ENCODE results near the gene STAG1.
"Not testable (repeated sequence)": the region's sequence is repeated elsewhere in the genome, so short reads cannot be mapped to it uniquely, and the experiment has no call there.

The STAG1 gene

GRCh38 chr3:136576279-136577009, 175.7 kb downstream of the STAG1 start:
- no peak for DNase-seq

DNA sequence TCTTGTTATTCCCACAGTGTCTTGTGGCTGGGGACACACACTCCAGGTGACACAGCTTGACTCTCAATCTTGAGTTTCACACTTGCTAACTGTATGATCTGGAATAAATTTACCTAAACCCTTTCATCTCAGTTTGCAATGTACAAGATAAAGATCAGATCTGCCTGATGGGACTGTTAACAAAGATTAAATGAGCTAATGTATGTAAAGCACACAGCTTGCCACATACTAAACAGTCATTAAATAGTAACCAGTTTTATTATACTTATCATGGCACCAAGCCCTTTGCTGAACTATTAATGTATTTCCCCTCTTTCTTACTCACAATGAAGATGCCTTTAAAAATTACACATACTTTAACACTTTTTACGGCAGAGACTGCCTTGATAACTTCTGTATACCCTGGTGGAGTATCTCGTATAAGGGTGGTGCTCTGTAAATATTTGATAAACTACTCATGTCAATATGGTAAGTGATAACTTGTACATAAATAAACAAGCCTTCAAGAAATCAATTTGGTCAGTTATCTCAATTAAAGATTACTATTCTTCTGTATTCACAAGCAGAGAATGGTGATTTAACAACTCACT, 184.5 kb downstream of the STAG1 start:
- no peak for DNase-seq

DNA sequence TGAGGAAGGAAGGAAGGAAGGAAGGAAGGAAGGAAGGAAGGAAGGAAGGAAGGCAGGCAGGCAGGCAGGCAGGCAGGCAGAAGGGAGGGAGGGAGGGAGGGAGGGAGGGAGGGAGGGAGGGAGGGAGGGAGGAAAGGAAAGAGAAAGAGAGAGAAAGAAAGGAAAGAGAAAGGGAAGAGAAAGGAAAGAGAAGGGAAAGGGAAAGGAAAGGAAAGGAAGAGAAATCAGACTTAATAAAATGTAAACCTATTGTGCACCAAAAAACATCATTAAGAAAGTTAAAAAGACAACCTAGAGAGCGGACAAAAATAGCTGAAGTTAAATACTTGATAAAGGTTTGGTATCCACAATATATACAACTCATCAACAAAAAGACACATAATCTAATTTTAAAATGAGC, 187.2 kb downstream of the STAG1 start:
- not testable (repeated sequence) for DNase-seq

DNA sequence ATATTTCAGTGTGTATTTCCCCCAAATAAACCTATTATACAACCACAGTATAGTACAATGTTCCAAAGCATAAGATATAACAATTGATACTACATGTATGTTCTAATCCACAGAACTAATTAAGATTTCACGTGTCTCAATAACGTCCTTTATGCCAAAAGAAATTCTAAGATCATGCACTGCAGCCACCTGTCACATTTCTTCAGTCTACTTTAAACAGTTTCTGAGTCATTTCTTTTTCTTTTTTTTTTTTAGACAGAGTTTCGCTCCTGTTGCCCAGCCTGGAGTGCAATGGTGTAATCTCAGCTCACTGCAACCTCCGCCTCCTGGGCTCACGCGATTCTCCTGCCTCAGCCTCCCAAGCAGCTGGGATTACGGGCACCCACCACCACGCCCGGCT, 190.2 kb downstream of the STAG1 start:
- DNase-seq: no peak

DNA sequence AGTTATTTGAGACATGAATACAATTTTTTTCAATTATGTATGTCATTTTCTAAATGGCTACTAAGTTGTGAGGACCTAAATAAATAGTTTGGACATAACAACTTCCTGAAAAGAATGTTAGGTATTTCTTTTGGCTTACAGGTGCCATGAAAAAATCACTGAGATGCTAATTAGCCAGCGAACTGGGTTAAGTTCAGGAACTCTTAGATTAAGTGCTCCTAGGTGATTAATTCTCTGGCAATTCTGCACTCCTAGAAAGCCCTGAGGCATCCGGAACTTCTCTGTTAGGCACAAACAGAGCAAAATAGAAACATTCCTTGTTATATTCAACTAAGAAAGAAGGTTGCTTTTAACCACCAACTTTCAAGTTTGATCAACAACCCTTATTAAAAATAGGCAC, 192.3 kb downstream of the STAG1 start:
- DNase-seq: no peak

DNA sequence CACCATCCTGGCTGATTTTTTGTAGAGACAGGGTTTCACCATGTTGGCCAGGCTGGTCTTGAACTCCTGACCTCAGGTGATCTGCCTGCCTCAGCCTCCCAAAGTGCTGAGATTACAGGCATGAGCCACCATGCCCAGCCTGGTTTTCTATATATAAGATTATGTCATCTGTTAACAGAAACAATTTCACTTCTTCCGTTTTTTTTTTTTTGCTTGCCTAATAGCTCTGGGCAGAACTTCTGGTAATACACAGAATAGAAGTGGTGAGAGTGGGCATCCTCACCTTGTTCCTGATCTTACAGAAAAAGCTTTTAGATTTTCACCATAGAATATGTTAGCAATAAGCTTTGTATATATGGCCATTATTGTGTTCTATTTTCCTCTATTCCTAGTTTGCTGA, 202.7 kb downstream of the STAG1 start:
- DNase-seq: not testable (repeated sequence)

DNA sequence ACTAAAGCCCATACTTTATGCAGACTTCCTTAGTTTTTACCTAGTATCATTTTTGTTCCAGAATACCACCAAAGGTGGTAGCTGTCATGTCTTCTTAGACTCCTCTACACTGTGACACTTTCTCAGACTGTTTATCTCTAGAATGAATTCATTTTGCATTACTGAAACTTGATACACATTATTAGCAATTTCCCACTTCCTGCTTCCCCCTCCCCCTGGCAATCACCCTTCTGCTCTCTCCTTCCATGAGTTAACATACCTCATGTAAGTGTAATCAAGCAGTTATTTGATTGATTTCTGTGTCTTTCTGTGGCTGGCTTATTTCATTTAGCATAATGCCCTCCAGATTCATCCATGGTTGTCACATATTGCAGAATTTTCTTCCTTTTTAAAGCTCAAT, 204.9 kb downstream of the STAG1 start:
- no peak for DNase-seq

DNA sequence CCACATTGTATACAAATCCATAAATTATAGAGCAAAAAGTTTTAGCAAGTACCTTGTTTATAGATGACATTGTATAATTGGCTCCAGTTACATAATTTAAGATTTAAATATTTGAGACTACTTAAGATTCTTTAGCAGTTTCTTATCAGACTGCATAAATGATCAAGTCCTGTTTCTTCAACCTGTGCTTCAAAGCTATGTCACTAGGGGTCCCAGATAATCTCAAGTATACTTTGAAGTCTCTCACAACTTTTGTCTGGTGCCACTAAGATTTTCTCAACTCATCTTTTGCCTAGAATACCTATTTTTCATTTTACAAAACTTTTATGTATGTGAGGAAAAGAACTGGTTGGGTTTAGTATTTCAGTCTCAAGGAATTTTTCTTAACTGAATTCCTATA, 205.5 kb downstream of the STAG1 start:
- DNase-seq: no peak

- no peak for DNase-seq
These were observed 206.4 kb downstream of the STAG1 start for GRCh38 chr3:136545664-136546268.

- DNase-seq: no peak
These were observed 207.6 kb downstream of the STAG1 start for GRCh38 chr3:136544532-136544931.

- no peak for DNase-seq
These were observed 208.8 kb downstream of the STAG1 start for GRCh38 chr3:136543385-136543784.

GRCh38 chr3:136535906-136536305, 216.3 kb downstream of the STAG1 start:
- DNase-seq: no peak

GRCh38 chr3:136532766-136533165, 219.4 kb downstream of the STAG1 start:
- no peak for DNase-seq

DNA sequence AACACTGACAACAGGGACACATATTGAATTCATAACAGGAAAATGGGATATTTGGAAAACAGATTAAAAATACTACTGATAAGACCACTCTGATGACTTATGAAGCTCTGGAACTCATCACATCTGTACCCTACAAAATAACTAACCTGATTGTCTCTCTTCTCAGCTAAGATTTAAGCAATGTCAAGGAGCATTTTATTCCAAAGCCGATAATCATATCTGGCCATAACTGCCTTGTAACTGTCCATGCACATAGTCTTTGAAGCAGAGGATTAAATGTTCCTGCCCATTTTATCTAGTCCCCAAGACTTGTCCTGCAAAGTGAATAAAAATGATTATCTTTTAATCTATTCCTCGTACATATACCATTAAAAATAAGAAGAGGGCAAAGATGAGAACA, 234.1 kb downstream of the STAG1 start:
- no peak for DNase-seq

GRCh38 chr3:136516656-136517055, 235.5 kb downstream of the STAG1 start:
- no peak for DNase-seq

DNA sequence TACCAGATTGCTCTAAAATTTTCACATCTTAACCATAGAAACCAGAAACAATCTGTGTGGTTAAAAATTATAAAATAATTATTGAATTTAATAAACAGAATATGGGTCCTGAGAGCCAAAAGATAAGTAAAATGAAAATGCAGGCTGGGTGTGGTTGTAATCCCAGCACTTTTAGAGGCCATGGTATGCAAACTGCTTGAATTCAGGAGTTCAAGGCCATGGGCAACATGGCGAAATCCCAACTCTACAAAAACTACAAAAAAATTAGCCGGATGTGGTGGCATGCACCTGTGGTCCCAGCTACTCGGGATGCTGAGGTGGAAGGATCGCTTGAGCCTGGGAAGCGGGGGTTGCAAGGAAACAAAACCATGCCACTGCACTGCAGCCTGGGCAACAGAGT, 236.1 kb downstream of the STAG1 start:
- DNase-seq: no peak

- DNase-seq: not testable (repeated sequence)
These were observed 237.6 kb downstream of the STAG1 start for GRCh38 chr3:136514533-136514932.

DNA sequence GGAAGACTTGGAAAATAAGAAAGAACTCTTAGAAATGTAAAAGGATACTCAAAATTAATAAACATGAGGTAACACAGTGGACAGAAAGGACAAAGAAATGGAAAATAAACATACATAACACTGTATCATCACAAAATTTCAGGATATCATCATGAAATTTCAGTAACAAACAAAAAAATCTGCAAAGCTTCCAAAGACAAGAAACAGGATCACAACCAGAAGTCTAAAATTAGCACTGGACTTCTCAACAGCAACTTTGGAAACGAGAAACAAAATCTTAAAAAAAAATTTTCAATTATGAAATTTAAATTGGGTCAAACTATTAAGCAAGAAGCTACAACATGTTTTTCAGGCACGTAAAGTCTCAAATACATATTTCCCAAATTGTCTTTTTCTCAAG, 238.8 kb downstream of the STAG1 start:
- DNase-seq: no peak

DNA sequence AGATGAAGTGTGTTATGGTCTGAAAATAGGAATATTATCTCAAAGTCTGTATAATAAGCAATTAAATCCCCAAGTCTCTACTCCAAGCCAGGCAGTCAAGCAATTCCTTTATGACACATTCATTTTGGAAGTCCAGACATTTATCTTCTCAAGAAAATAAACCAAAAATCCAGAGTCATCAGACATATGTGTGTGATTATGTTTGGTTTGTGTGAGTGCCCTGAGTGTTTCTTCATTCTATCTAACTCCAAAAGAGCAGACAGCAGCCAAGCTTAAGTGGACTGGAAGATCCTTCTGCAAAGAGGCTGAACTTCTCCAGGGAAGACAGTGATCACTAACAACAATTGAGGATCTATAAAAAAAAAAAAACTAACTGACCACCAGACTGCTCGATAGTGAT, 239.8 kb downstream of the STAG1 start:
- no peak for DNase-seq

DNA sequence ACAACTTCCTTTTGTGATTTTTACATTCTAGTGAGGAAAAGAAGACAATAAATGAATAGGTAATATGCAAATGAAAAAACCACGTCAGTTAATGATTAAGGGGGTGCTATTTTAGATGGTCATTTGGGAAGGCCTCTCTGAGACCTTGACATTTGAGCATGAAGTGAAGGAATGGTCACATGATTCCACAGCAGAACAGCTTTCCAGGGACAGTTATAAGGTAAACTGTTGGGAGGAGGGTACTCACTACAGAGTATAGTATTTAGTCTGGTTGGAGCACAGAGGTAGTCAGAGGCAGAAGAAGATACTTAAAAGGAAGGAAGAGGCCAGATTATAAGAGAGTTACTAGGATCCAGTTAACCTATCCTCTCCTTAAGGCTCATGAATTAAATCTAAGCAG, 246.5 kb downstream of the STAG1 start:
- DNase-seq: no peak

DNA sequence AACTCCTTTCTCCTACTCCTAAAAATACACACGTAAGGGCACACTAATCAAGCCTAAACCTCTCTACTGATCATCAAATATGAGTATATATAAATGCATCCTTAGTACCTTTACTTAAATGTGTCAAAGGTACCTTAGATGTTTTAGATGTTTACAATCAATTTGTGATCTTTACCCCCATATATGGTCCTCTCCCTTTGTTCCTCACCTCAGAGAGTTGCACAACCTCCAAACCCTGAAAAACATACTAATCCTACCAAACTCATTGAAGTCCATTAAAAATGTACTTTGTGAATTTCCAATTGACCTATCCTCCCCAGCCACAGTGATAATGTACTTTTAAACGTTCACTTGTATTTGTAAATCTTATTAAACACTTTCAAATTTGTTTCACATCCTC, 249.1 kb downstream of the STAG1 start:
- DNase-seq: no peak

DNA sequence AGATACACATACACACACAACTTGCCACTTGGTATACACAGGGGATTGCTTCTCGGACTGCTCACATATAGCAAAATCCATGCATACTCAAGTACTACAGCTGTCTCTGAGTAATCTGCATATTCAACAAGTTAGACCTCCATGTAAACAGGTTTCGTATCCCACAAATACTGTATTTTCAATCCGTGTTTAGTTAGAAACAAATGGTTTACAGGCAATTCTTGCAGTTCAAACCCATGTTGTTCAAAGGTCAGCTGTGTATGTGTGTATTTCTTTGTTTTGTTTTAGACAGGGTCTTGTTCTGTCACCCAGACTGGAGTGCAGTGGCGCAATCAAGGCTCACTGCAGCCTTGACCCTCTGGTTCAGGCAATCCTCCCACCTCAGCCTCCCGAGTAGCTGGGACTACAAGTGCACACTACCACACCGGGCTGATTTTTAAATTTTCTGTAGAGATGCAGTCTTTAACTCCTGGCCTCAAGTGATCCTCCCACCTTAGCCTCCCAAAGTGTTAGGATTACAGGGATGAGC, 253.2 kb downstream of the STAG1 start:
- DNase-seq: no peak

- DNase-seq: no peak
These were observed 257.0 kb downstream of the STAG1 start for GRCh38 chr3:136495213-136495612.

DNA sequence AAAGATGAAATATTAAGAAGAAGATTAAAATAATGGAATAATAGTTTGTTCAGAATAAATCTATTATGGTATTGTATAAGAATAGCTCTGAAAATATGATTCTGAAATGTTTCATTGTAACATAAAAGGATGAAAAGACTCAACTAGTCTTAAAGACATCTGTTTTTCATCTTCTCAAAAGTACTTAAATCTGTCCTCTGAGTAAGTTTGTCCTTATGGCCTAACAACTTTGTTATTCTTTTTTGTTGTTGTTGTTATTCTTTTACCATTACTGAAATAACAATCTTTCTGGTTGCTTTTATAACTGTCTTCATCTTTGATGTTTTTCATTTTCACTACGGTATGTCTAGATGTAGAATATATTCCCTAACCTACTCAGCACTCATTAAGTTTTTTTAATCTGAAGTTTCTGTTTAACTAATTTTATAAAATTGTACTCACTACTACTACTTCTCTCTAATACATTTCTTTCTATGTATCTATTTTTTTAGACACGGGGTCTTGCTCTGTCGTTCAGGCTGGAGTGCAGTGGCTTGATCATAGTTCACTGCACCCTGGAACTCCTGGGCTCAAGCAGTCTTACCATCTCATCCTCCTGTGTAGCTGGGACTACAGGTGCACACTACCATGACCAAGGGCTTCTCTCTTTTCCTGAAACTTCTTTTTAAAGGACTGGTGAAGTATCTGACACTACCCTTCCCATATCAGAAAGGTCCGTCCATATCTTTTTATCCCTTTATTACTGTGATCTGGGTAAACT, 261.4 kb downstream of the STAG1 start:
- no peak for DNase-seq

Measured in KG1 (cell line).